ENCODE measurements around the gene C14orf132.

C14orf132 gene

GRCh38 chr14:96082420-96083300 is 43.5 kb downstream of the C14orf132 start:
- DNase-seq (ENCODE audit: low read depth): no peak

GRCh38 chr14:96083667-96084320 is 44.6 kb downstream of the C14orf132 start:
- DNase-seq (ENCODE audit: low read depth): no peak

GRCh38 chr14:96084796-96085195 is 45.6 kb downstream of the C14orf132 start:
- DNase-seq (ENCODE audit: low read depth): no peak

GRCh38 chr14:96085369-96085768 is 46.2 kb downstream of the C14orf132 start:
- no peak for DNase-seq (ENCODE audit: low read depth)

GRCh38 chr14:96086032-96086431 is 46.9 kb downstream of the C14orf132 start:
- DNase-seq (ENCODE audit: low read depth): no peak

- no peak for DNase-seq (ENCODE audit: low read depth)
Observed at GRCh38 chr14:96086574-96087077, 47.5 kb downstream of the C14orf132 start.

GRCh38 chr14:96088074-96088473 is 48.9 kb downstream of the C14orf132 start:
- no peak for DNase-seq (ENCODE audit: low read depth)

- no peak for DNase-seq (ENCODE audit: low read depth)
Observed at GRCh38 chr14:96088481-96088880, 49.3 kb downstream of the C14orf132 start.

- no peak for DNase-seq (ENCODE audit: low read depth)
Observed at GRCh38 chr14:96088911-96089310, 49.7 kb downstream of the C14orf132 start.

GRCh38 chr14:96089401-96089800 is 50.2 kb downstream of the C14orf132 start:
- no peak for DNase-seq (ENCODE audit: low read depth)

GRCh38 chr14:96090441-96091148 is 51.4 kb downstream of the C14orf132 start:
- no peak for DNase-seq (ENCODE audit: low read depth)

- no peak for DNase-seq (ENCODE audit: low read depth)
Observed at GRCh38 chr14:96091149-96091693, 52.1 kb downstream of the C14orf132 start.

- DNase-seq (ENCODE audit: low read depth): no peak
Observed at GRCh38 chr14:96091941-96092411, 52.8 kb downstream of the C14orf132 start.

GRCh38 chr14:96092936-96093335 is 53.8 kb downstream of the C14orf132 start:
- no peak for DNase-seq (ENCODE audit: low read depth)

- DNase-seq (ENCODE audit: low read depth): no peak
Observed at GRCh38 chr14:96094211-96094610, 55.0 kb downstream of the C14orf132 start.

- no peak for DNase-seq (ENCODE audit: low read depth)
Observed at GRCh38 chr14:96094656-96095055, 55.5 kb downstream of the C14orf132 start.

GRCh38 chr14:96095058-96095457 is 55.9 kb downstream of the C14orf132 start:
- no peak for DNase-seq (ENCODE audit: low read depth)

GRCh38 chr14:96095581-96096476 is 56.7 kb downstream of the C14orf132 start:
- DNase-seq (ENCODE audit: low read depth): no peak

- DNase-seq (ENCODE audit: low read depth): no peak
Observed at GRCh38 chr14:96096639-96097610, 57.8 kb downstream of the C14orf132 start.

- no peak for DNase-seq (ENCODE audit: low read depth)
Observed at GRCh38 chr14:96097752-96098151, 58.6 kb downstream of the C14orf132 start.
